ENCODE results near the gene UBE2G2. TPM values are rescaled to one million over a fixed set of nuclear protein-coding genes. Genes with fewer than 3 reads are reported as not detected.

UBE2G2 gene
- polyA plus RNA-seq, 1 experiment = 93.2 TPM

DNA sequence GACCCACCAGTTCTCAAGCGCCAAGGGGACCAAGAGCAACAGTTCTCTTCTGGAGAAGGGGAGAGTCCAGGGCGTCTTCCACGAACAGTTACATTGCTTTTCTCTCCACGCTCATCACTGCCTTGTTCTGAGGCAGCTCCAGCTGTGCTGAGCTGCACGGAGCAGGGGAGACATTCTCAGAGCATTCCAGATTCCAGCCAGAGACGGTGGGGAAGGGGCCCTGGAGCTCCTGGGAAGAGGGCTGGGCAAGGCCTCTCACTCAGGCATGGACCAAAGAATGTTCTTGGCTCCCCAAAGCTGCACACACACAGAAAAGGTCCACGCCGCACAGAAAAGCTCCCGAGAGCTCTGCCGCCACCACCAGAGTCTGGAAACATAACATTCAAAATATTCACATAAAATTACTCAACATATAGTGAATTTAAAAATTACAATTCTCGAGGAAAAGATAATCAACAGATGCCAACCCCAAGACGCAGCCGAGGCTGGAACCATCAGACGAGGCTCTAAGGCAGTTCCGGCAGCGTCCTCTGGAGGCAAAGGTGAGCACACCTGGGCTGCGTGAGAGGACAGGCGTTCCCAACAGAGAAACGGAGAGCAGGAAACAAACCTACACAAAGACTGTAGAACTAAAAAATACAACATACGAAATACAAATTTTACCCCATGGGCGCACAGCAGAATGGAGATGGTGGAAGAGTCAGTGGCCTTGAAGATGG lies 40.5 kb downstream of the UBE2G2 start:
- H3K36me3 ChIP-seq (ENCODE audit: control insufficient read depth, insufficient read depth, low read length) = no peaks in the 10 kb centered on the region
- peaks cover 1% of the 10 kb centered on the region; the same call in 1 of the 2 replicates for H3K27me3 ChIP-seq (ENCODE audit: control insufficient read depth, insufficient read depth, low read length)
- CTCF ChIA-PET = interaction anchor here (1.0 to 1.8 kb wide), 3 partner anchors 15 to 32 kb away, joined by 3 to 9 read pairs (median 4); no protein-coding TSS in a partner anchor
- DNase-seq (ENCODE audit: low read depth) = no peak
- peak; percentile 18; the same call in 1 of the 2 replicates for TF ChIP-seq CTCF (IDR thresholded peaks at IDR 0.05; ENCODE audit: insufficient read depth, low read depth, low read length)
- POLR2A ChIA-PET = no interaction called here
- H3K4me3 ChIP-seq (ENCODE audit: low read depth, low read length) = no peak overlapping the region

DNA sequence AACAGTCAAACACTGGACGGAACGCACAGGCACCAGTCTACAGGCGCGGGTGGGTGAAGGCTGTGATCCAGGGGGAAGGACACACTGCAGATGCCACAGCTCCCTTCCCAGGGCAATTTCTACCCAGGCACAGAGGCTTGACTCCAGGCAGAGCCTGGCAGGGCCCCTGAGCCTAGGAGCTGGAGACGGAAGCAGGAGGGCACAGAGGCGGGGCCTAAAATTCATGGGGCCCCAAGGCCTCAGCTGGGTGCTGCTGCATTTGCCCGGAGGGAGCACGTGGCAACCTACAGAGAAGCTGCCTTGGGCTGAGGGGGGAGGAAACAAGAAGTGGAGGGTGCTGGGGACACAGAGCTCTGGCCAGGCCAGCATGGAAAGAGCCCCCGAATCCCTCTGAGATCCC lies 41.2 kb downstream of the UBE2G2 start:
- TF ChIP-seq CTCF (IDR thresholded peaks at IDR 0.05; ENCODE audit: insufficient read depth, low read depth, low read length) = no peak
- DNase-seq (ENCODE audit: low read depth) = no peak
- ChIA-PET POLR2A (no interaction called here), CTCF (interaction anchor here (1.0 to 1.8 kb wide), 4 partner anchors 14 to 33 kb away, joined by 3 to 9 read pairs (median 4); no protein-coding TSS in a partner anchor)
- Histone ChIP-seq H3K4me3 (ENCODE audit: low read depth, low read length) (no peak overlapping the region), H3K27me3 (ENCODE audit: control insufficient read depth, insufficient read depth, low read length) (peaks cover 1% of the 10 kb centered on the region), H3K36me3 (ENCODE audit: control insufficient read depth, insufficient read depth, low read length) (no peaks in the 10 kb centered on the region)

- Histone ChIP-seq H3K36me3 (ENCODE audit: control insufficient read depth, insufficient read depth, low read length) (no peaks in the 10 kb centered on the region), H3K27me3 (ENCODE audit: control insufficient read depth, insufficient read depth, low read length) (peaks cover 1% of the 10 kb centered on the region), H3K4me3 (ENCODE audit: low read depth, low read length) (no peak overlapping the region)
- TF ChIP-seq CTCF (IDR thresholded peaks at IDR 0.05; ENCODE audit: insufficient read depth, low read depth, low read length) = no peak
- ChIA-PET POLR2A (no interaction called here), CTCF (interaction anchor here (0.9 to 1.6 kb wide), 3 partner anchors 13 to 30 kb away, joined by 3 to 4 read pairs (median 3); no protein-coding TSS in a partner anchor)
- no peak for DNase-seq (ENCODE audit: low read depth)
Observed at GRCh38 chr21:44759628-44760285, 41.9 kb downstream of the UBE2G2 start.

DNA sequence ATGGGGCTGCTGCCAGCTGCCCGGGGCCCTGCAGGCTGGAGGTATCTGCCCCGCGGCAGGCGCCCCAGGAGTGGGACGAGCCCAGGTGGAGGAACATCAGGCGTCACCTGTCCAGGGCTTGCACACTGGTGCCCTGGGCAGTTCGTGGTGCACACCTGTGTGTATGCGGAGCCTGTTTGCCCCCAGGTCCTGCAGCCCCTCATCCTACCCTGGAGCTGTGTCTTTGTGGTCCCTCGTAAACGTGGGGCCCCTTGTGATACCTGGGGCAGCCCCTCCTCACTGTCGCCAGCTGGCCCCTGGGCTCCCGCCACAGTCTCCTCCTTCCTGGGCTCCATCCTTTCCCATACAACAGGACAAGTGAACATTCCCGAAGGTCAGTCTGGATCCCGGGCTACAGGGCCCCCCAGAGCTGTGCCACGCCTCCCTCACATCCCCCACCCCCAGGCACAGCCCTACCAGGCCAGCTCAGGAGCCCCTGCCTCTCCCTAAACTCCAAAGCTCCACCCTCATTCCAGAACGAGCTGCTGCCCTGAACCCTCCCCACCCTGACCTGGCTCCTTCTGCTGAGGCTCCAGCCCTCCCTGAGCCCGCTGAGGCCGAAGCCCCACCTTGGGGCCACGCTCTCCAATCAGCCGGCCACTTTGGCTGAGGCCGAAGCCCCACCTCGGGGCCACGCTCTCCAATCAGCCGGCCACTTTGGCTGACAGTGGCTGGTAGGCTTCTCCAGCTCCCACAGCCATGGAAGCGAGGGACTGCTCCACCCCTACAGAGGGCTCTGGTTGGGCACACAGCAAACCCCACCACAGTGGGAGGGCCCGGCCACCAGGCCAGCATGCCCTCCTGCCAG lies 42.6 kb downstream of the UBE2G2 start:
- no peaks in the 10 kb centered on the region for H3K36me3 ChIP-seq (ENCODE audit: control insufficient read depth, insufficient read depth, low read length)
- TF ChIP-seq CTCF (IDR thresholded peaks at IDR 0.05; ENCODE audit: insufficient read depth, low read depth, low read length) = no peak
- H3K4me3 ChIP-seq (ENCODE audit: low read depth, low read length) = no peak overlapping the region
- ChIA-PET POLR2A (no interaction called here), CTCF (interaction anchor here (0.9 to 1.6 kb wide), 2 partner anchors 12 to 31 kb away, joined by 3 to 4 read pairs; no protein-coding TSS in a partner anchor)
- H3K27me3 ChIP-seq (ENCODE audit: control insufficient read depth, insufficient read depth, low read length) = peaks cover 1% of the 10 kb centered on the region
- no peak for DNase-seq (ENCODE audit: low read depth)

Data from BJ (cell line).